Endothelial cell of umbilical vein (primary cell): ENCODE results near the gene TRERF1. TPM values are rescaled to one million over a fixed set of nuclear protein-coding genes. Genes with fewer than 3 reads are reported as not detected.

ENCODE experiments used
- BruUV-seq: library from RNA; stranded (reverse); fragments of 400-500 nt; replicated peaks from 2 replicates; lab custom pipeline; 2021; lab: Mats Ljungman, UMichigan
- CTCF ChIA-PET: fragments of 300-600, 350-600 bp; sonication (Branson Sonifier 250); formaldehyde crosslinking; loops from one replicate; lab custom pipeline; 2021; ENCODE audit warnings: antibody characterized with exemption, inconsistent platforms; lab: Charles Lee
- POLR2A ChIA-PET: fragments of 300-600, 350-600 bp; sonication (Branson Sonifier 250); formaldehyde crosslinking; loops from one replicate; lab custom pipeline; 2021; ENCODE audit warnings: antibody characterized with exemption, inconsistent platforms; lab: Charles Lee
- DNase-seq: peaks from one replicate; pipeline ENCODE4 v3.0.0-alpha.2; 2011; ENCODE audit warnings: low read depth, low spot score
- FAIRE-seq: peaks from 2 replicates; lab custom pipeline; 2011; peaks lifted over from hg19 to GRCh38; lab: Jason Lieb, UNC
- H2AFZ ChIP-seq: 2 replicates; pipeline ENCODE4 v1.6.0; 2012; ENCODE audit warnings: low read depth, low read length, control low read depth, inconsistent platforms
- H3K27ac ChIP-seq: 2 replicates; pipeline ENCODE4 v1.5.1; 2011; ENCODE audit warnings: low read depth, mild to moderate bottlenecking, control low read depth, low read length, moderate library complexity; ENCODE audit not compliant: insufficient read depth
- H3K27me3 ChIP-seq, 2 experiments: 2 replicates each; pipeline versions ENCODE4 v1.6.0 to v1.6.1; 2011; ENCODE audit warnings: low read length in 2 of 2, mixed read lengths in 1 of 2; ENCODE audit not compliant: control insufficient read depth in 2 of 2, insufficient read depth in 2 of 2
- H3K36me3 ChIP-seq, 2 experiments: 2 replicates in 1 of 2; 3 replicates in 1 of 2; pipeline ENCODE4 v1.5.1; 2011; ENCODE audit warnings: low read length in 2 of 2, mild to moderate bottlenecking in 1 of 2, moderate library complexity in 1 of 2; ENCODE audit not compliant: control insufficient read depth in 2 of 2, insufficient read depth in 2 of 2; ENCODE audit errors: extremely low read depth in 1 of 2
- H3K4me1 ChIP-seq: 3 replicates; pipeline ENCODE4 v1.5.1; 2011; ENCODE audit warnings: mild to moderate bottlenecking, low read length; ENCODE audit not compliant: control insufficient read depth, insufficient read depth; ENCODE audit errors: extremely low read depth
- H3K4me2 ChIP-seq: 2 replicates; pipeline ENCODE4 v1.6.1; 2011; ENCODE audit warnings: low read length, control low read depth, mixed read lengths; ENCODE audit not compliant: insufficient read depth
- H3K4me3 ChIP-seq, 3 experiments: fragments of 200-600 bp in 1 of 3; sonication (generic), shearing (Covaris generic) in 1 of 3; replicated peaks in 1 of 3; 2 replicates each; pipeline ENCODE4 v1.5.1; 2011 to 2016; ENCODE audit warnings: control low read depth in 3 of 3, low read length in 3 of 3, mild to moderate bottlenecking in 2 of 3, inconsistent platforms in 1 of 3, low read depth in 1 of 3, moderate library complexity in 1 of 3; ENCODE audit not compliant: insufficient read depth in 1 of 3
- H3K79me2 ChIP-seq: 2 replicates; pipeline ENCODE4 v1.6.0; 2012; ENCODE audit warnings: low read length, inconsistent platforms; ENCODE audit not compliant: control insufficient read depth, insufficient read depth
- H3K9ac ChIP-seq: replicated peaks from 2 replicates; pipeline ENCODE3; 2011; ENCODE audit warnings: low read length, control low read depth; ENCODE audit not compliant: insufficient read depth; ENCODE audit errors: extremely low read depth
- H3K9me1 ChIP-seq: replicated peaks from 3 replicates; pipeline ENCODE4 v1.6.0; 2011; ENCODE audit warnings: mild to moderate bottlenecking, low read length; ENCODE audit not compliant: control insufficient read depth, insufficient read depth; ENCODE audit errors: extremely low read depth
- H3K9me3 ChIP-seq: replicated peaks from 2 replicates; pipeline ENCODE4 v1.5.1; 2012; ENCODE audit warnings: low read length, inconsistent platforms; ENCODE audit not compliant: control insufficient read depth, insufficient read depth
- H4K20me1 ChIP-seq: replicated peaks from 2 replicates; pipeline ENCODE3; 2011; ENCODE audit warnings: mild to moderate bottlenecking, low read length; ENCODE audit not compliant: control insufficient read depth, insufficient read depth; ENCODE audit errors: extremely low read depth
- CTCF ChIP-seq, 2 donors: IDR thresholded peaks; 1 replicate in 1 of 2; 2 replicates in 1 of 2; pipeline ENCODE4 v1.5.1; 2011; ENCODE audit warnings: low read length in 2 of 2, mild to moderate bottlenecking in 2 of 2, moderate library complexity in 2 of 2, control low read depth in 1 of 2, inconsistent platforms in 1 of 2, low read depth in 1 of 2; ENCODE audit not compliant: insufficient read depth in 1 of 2; ENCODE audit errors: extremely low read depth in 1 of 2
- EZH2 ChIP-seq: IDR thresholded peaks from 2 replicates; pipeline ENCODE4 v1.6.1; 2012; ENCODE audit warnings: borderline replicate concordance, low read depth, mild to moderate bottlenecking, moderate library complexity, low read length, inconsistent platforms; ENCODE audit not compliant: severe bottlenecking
- FOS ChIP-seq: IDR thresholded peaks from 2 replicates; pipeline ENCODE4 v1.6.1; 2011; ENCODE audit warnings: mild to moderate bottlenecking, low read length, moderate library complexity, borderline replicate concordance; ENCODE audit not compliant: insufficient read depth
- GATA2 ChIP-seq: IDR thresholded peaks from 2 replicates; pipeline ENCODE4 v1.7.0; 2011; ENCODE audit warnings: low read depth, mild to moderate bottlenecking, moderate library complexity, mixed read lengths, low read length; ENCODE audit not compliant: insufficient read length, insufficient read depth
- JUN ChIP-seq: IDR thresholded peaks from 2 replicates; pipeline ENCODE4 v1.6.1; 2011; ENCODE audit warnings: borderline replicate concordance, low read depth; ENCODE audit not compliant: insufficient read length, insufficient read depth
- MAX ChIP-seq: IDR thresholded peaks from 2 replicates; pipeline ENCODE4 v1.6.1; 2011; ENCODE audit not compliant: insufficient read depth, insufficient read length
- MYC ChIP-seq: IDR thresholded peaks from one replicate; pipeline ENCODE4 v1.6.1; 2011; ENCODE audit warnings: mild to moderate bottlenecking, low read depth, low read length
- POLR2A ChIP-seq: IDR thresholded peaks from 2 replicates; pipeline ENCODE4 v1.6.1; 2012; ENCODE audit warnings: low read depth, mild to moderate bottlenecking, control low read depth, low read length
- POLR2AphosphoS5 ChIP-seq: IDR thresholded peaks from 2 replicates; pipeline ENCODE4 v1.6.1; 2012; ENCODE audit warnings: low read depth, mild to moderate bottlenecking, control low read depth, low read length, moderate library complexity; ENCODE audit not compliant: insufficient read depth
- dilution Hi-C: fragments of 300-500 bp; cut with MboI; formaldehyde crosslinking; loops from one replicate; pipeline ENCODE4 v1.15.0; 2019; ENCODE audit warnings: low sequenced_read_pairs; ENCODE audit not compliant: extremely low pct_ligation_motif_present
- intact Hi-C: fragments of 100-400 bp; cut with micrococcal nuclease; formaldehyde crosslinking; loops from one replicate; pipeline ENCODE4 v1.10.0; 2022
- polyA plus RNA-seq, 4 experiments: library from polyadenylated mRNA; depleted of rRNA in 3 of 4; stranded (reverse) in 3 of 4; unstranded in 1 of 4; fragments of >200 nt; gene quantifications; 2 replicates each; pipeline versions ENCODE4 v1.2.1 to v1.2.3, GENCODE V29; 2011 to 2012; ENCODE audit warnings: missing spikeins in 1 of 4
- total RNA-seq: library from RNA; stranded (reverse); gene quantifications from 2 replicates; pipeline ENCODE4 v1.2.3, GENCODE V29; 2021

Gene TRERF1
- total and polyA plus RNA-seq, 2 donors (not counting 3 experiments of a cell fraction or from before 2014, with no cell fraction given), result 0.73 to 5.5 TPM

- no peaks in the 10 kb centered on the region for H4K20me1 ChIP-seq
- no peaks in the 10 kb centered on the region for H3K4me1 ChIP-seq
- no peak overlapping the region for H2AFZ ChIP-seq
- H3K9ac ChIP-seq, result no peak overlapping the region
- BruUV-seq, result no TSS peak
- DNase-seq (no peak), FAIRE-seq (no peak)
- H3K79me2 ChIP-seq, result no peaks in the 10 kb centered on the region
- H3K9me3 ChIP-seq, result no peaks in the 10 kb centered on the region
- CTCF ChIA-PET, result interaction anchor here (0.8 to 1.7 kb wide), 3 partner anchors 10 to 158 kb away, joined by 3 to 5 read pairs (median 5); no protein-coding TSS in a partner anchor
- dilution Hi-C loops (no loop called here), intact Hi-C loops (no loop called here)
- no peak overlapping the region for H3K27ac ChIP-seq
- no peaks in the 10 kb centered on the region for H3K27me3 ChIP-seq
- no peaks in the 10 kb centered on the region for H3K9me1 ChIP-seq
- no peak overlapping the region for H3K4me3 ChIP-seq
- TF ChIP-seq JUN (no peak), MYC (no peak), GATA2 (no peak), EZH2 (no peak), CTCF (IDR thresholded peaks at IDR 0.05; ENCODE audit: extremely low read depth in 1 of 2, insufficient read depth in 1 of 2, low read depth in 1 of 2, low read length in 2 of 2) (no peak), MAX (no peak), FOS (no peak), POLR2AphosphoS5 (no peak), POLR2A (no peak)
- H3K4me2 ChIP-seq, result no peak overlapping the region
- H3K36me3 ChIP-seq, result no peaks in the 10 kb centered on the region
- POLR2A ChIA-PET, result no interaction called here
Measured at GRCh38 chr6:42389736-42390135, 62.0 kb downstream of the TRERF1 start.
